Hypothalamus (tissue), 51 donors: Measurements from ENCODE around the gene NNMT.
A peak's percentile ranks its signal among the peaks of the same experiment; 100 is the strongest.
"Not testable (repeated sequence)": the region's sequence is repeated elsewhere in the genome, so short reads cannot be mapped to it uniquely, and the experiment has no call there.

ENCODE experiments used
- DNase-seq, 51 donors: peaks; one replicate each; lab custom pipeline; 2025; lab: John Stamatoyannopoulos, UW

Gene NNMT

GRCh38 chr11:114304969-114305368, 8.8 kb downstream of the NNMT start:
- DNase-seq, result no peak

GRCh38 chr11:114307524-114308203, 11.5 kb downstream of the NNMT start:
- DNase-seq, result no peak

DNA sequence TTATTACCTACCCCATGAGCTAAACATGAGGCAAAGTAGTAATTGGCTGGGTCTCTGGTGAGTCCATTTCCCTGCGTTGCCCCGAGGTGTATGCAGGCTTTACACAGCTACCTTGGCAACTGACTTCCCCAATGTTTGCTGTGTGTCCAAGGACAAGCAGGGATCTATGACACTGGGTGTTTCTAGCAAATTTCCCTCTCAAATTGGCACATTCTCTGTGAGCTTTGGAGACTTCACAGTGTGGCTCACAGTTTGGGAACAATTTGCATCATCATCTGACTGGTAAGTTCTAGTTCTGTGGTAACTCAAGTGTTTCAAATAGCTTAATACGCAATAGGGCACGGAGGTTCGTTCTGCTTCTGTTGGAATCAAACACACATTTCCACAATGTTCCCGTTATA, 12.5 kb downstream of the NNMT start:
- DNase-seq, result peak in 2 of 51 donors; percentile 17 to 34

DNA sequence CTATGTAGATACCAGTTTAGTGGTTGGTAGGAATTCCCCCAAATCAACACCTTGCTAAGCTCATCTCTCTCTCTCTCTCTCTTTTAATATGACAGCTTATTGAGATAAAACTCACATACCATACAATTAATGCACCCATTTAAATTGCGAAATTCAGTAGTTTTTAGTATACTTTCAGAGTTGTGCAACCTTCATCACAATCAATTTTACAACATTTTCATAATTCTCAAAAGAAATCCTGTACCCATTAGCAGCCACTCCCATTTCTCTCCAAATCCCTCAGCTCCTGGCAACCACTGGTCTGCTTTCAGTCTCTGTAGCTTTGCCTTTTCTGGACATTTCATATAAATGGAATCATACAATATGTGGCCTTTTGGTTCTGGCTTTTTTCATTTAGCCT, 13.3 kb downstream of the NNMT start:
- no peak for DNase-seq

GRCh38 chr11:114310095-114310494, 13.9 kb downstream of the NNMT start:
- DNase-seq, result no peak

- no peak for DNase-seq
Measured at GRCh38 chr11:114311946-114312345, 15.7 kb downstream of the NNMT start.

GRCh38 chr11:114314096-114314495, 17.9 kb downstream of the NNMT start:
- no peak for DNase-seq

GRCh38 chr11:114315749-114316368, 19.7 kb downstream of the NNMT start:
- DNase-seq, result no peak

- no peak for DNase-seq
Measured at GRCh38 chr11:114316980-114317786, 21.0 kb downstream of the NNMT start.

DNA sequence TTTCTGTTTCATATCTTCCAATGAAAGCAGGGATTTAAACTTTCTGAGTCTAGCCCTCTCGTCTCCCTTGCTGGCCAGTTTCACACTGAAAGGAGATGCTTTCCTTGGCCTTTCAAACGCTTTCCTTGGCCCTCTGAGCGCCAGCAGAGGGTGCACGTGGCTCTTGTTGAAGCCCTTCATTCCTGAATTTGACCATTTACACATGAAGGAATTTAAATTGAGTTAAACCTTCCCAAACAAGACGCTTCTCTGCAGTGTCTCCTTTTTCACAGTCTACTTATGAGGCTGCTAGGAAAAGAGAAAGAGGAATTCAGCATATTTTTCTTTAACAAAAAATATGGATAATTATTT, 21.6 kb downstream of the NNMT start:
- peak in 5 of 51 donors; percentile 1 to 9 (median 3) for DNase-seq

DNA sequence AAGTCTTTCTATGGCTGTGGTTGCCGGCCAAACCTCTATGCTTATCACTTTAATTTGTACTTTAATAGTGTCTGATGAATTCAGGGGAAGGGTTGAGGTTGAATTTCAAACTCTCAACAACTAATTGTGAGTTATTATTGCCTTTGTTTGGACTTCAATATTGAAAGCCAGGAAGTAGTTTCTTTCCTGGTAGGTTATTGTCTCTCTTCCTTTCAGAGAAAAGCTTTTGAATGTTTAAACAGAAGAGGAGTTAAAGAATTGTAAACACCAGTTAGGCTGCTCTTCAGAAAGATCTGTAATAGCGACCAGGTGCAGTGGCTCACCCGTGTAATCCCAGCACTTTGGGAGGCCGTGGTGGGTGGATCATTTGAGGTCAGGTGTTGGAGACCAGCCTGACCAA, 22.2 kb downstream of the NNMT start:
- DNase-seq, result no peak

DNA sequence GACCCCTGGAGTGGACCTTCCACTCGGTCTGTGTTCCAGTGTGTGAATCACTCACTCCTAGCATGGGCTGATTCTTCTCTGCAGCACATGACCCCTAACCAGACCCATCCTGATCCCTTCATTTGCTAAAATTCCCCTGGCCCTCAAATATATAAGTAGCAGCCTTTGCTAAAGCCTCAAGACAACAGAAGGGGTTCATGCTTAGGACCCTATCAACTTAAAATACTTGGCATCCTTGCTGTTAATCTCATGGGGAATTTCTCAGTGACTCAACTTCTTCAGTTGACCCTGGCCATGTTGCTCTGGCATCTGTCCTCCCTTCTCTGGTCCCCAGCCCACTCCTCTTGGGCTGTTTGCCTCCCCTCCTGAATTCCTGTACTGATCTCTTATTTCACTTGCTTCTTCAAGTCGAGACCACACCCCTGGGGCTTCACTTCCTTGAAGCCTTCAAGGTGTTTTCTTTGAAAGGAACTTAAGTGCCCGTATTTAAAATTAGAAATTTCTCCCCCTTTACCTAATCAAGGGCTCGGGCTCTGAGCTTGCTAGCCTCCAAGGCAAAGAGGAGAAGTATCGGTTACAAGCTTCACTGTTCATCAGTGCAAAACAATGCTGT, 23.6 kb downstream of the NNMT start:
- no peak for DNase-seq

DNA sequence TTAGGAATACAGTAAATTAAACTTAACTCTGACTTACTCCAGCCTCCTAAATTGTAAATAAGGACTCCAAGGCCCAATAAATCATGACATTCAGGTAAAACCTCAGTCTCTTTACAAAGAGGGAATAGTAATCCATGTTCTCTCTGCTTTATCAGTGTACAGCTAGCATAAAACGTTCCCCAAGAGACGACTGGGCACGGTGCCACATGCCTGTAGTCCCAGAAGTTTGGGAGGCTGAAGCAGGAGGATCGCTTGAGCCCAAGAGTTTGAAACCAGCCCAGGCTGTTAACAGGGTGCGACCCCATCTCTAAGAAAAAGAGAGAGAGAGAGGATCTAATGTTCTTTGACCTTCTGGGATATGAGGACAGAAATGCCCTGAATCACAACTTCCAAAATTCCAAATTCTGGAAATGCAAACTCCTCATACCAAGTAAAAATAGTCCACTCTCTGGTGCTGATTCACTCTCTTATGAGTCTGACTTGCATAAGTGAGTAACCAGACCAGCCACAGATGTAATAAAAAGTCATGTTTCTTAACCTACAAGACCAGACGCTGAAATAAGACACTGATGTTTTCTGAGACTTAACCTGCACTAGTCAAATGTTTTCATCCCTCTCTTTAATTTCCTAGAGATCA, 25.5 kb downstream of the NNMT start:
- no peak for DNase-seq

- no peak for DNase-seq
Measured at GRCh38 chr11:114322934-114323333, 26.7 kb downstream of the NNMT start.

- DNase-seq, result no peak
Measured at GRCh38 chr11:114326151-114326550, 30.0 kb downstream of the NNMT start.

GRCh38 chr11:114326776-114327175, 30.6 kb downstream of the NNMT start:
- DNase-seq, result no peak

DNA sequence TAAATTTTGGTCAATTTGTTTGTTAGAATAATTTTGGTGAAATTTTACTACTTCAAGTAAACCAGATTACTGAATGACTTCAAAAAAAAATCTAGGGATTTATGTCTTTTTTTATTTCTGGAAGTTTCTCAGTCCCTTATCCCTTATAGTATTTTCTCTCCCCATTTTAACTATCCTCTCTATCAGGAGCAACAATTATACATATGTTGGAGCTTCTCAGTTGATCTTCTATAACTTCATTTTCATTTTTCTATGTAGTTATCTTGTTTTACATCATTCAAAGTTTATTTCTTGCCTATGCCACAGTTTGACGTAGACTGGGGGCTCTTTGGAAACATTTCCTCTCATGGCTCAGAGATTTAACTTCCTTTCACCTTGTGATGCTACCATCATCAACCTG, 34.2 kb downstream of the NNMT start:
- DNase-seq, result no peak

- peak in 30 of 51 donors; percentile 3 to 59 (median 26) for DNase-seq
Measured at GRCh38 chr11:114340311-114341131, 44.3 kb downstream of the NNMT start.

DNA sequence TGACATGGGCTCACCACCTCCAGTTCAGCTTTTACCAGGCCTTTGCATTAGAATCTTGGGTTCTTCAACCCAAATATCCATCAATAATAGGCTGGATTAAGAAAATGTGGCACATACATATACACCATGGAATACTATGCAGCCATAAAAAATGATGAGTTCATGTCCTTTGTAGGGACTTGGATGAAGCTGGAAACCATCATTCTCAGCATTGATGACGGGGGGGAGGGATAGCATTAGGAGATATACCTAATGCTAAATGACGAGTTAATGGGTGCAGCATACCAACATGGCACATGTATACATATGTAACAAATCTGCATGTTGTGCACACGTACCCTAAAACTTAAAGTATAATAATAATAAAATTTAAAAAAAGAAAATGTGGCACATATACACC, 45.5 kb downstream of the NNMT start:
- DNase-seq, result not testable (repeated sequence)

DNA sequence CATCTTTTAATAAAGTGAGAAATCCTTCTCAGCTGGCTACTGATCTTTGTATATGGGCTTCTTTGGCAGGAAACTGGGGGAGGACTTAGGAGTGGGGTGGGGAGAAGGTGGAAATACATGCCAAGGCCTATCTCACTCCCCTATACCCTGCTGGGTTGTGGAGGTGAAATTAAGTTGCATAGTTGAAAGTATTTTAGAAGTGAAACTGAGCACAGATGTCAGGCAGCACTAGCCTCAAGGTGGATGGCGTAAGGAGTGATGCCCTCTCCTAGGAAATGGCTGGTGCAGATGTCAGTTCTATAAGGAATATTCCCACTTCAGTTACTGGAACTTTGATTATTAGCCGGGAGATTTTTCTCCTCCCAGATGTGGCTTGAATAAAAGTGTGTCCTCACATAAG, 46.3 kb downstream of the NNMT start:
- no peak for DNase-seq
